OCI-M2 (cell line): ENCODE data around the gene GTPBP2.
"Not testable (repeated sequence)": the region's sequence is repeated elsewhere in the genome, so short reads cannot be mapped to it uniquely, and the experiment has no call there.

Source experiments
- DNase-seq: peaks from one replicate; lab custom pipeline; 2025; ENCODE audit not compliant: unreplicated experiment; lab: John Stamatoyannopoulos, UW

The GTPBP2 gene

DNA sequence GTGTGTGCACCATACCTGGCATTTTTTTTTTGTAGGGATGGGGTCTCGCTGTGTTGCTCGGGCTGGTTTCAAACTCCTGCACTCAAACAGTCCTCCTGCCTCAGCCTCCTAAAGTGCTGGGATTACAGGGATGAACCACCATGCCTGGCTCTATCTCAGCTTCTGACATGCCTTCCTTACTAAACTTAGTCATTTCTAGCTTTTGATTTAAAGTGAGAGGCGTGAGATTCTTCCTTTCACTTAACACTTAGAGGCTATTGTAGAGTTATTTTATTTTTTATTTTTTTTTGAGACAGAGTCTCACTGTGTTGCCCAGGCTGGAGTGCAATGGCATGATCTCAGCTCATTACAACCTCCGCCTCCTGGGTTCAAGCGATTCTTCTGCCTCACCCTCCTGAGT is 33.9 kb upstream of the GTPBP2 start:
- not testable (repeated sequence) for DNase-seq

DNA sequence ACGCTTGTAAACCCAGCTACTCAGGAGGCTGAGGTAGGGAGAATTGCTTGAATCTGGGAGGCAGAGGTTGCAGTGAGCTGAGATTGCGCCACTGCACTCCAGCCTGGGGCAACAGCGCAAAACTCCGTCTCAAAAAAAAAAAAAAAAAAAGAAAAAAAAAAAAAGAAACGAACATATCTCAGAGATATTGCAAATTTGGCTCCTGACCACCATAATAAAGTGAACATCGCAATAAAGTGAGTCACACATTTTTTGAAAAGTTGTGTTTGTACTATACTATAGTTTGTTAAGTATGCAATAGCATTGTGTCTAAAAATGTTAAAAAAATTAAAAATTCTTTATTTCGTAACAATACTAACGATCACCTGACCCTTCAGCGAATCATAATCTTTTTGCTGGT is 29.1 kb upstream of the GTPBP2 start:
- no peak for DNase-seq

DNA sequence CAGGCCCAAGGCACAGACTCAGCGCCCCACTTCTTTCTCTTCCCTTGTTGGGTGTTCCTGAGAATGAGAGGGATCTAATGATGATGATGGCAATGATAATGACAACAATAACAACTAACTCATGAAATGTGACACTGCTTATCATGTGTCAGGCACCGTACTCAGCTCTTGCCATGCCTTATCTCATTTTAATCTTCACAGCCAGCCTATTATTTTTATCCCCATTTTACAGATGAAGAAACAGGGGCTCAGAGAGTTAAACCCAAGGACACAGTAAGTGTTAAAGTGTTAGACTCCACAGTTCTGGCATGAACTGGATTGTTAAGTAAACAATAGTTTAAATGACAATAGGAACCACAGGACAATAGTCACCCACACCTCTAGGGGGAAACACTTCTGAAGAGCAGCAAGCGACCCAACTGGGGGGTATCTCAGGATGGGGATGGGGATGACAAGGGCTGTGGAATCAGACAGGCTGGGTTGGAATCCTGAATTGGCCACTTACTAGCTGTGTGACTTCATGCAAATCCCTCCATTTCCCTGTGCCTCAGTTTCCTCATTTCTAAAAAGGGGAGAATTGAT is 28.2 kb upstream of the GTPBP2 start:
- no peak for DNase-seq

DNA sequence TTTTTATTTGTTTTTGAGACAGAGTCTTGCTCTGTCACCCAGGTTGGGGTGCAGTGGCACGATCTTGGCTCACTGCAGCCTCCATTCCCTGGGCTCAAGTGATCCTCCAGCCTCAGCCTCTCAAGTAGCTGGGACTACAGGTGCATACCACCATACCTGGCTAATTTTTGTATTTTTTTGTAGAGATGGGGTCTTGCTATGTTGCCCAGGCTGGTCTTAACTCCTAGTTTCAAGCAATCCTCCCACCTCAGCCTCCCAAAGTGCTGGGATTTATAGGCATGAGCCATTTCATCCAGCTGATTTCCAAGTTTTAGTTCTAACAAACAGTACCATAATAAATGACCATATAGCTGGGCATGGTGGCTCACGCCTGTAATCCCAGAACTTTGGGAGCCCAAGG is 23.8 kb upstream of the GTPBP2 start:
- not testable (repeated sequence) for DNase-seq

DNA sequence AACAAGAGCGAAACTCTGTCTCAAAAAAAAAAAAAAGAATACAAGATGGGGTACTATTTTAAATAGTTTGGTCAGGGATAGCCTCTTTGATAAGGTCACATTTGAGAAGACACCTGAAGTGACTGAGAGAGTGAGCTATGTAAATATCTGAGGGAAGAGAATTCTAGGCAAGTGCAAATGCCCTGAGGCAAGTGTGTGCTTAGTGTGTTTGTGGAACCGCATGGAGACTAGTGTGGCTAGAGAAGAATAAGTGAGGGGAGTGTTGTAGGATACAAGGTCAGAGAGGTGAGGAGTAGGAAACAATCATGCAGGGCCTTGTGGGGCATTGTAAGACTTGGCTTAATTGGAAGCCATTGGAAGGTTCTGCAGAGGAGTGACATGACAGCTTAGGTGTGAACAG is 19.2 kb upstream of the GTPBP2 start:
- DNase-seq: no peak

DNA sequence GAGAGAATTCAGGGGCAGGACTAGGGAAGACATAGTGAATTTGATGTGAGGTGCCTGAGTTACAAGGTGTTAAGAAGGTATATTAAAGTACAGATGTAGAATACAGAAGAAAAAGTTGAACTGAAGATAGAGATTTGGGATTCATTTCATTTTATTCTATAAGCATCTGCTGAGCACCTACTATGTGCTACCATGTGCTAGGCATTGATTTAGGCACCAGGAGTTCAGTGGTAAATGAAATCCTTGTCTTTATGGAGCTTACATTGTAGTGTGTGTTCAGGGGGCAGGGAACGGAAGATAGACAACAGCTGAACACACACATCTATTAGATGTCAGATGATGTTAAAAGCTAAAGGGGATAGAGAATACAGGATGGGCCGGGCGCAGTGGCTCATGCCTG is 18.5 kb upstream of the GTPBP2 start:
- DNase-seq: no peak

DNA sequence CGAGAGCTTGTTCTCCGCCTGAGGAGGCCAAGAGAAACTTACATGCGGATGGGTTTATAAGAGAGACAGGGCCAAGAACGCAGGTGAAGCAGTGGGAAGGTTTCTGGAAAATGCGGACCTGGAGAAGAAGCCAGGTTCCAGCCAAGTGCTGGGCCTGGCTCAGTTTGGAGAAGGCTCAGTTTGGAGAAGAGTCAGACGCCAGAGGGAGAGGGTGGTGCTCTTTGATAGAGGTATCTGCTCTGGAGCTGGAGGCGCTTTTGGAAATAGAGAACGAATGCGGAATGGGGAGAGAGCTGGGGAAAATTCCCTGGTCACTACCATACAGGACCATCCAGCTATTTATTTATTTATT is 16.5 kb upstream of the GTPBP2 start:
- DNase-seq: no peak

DNA sequence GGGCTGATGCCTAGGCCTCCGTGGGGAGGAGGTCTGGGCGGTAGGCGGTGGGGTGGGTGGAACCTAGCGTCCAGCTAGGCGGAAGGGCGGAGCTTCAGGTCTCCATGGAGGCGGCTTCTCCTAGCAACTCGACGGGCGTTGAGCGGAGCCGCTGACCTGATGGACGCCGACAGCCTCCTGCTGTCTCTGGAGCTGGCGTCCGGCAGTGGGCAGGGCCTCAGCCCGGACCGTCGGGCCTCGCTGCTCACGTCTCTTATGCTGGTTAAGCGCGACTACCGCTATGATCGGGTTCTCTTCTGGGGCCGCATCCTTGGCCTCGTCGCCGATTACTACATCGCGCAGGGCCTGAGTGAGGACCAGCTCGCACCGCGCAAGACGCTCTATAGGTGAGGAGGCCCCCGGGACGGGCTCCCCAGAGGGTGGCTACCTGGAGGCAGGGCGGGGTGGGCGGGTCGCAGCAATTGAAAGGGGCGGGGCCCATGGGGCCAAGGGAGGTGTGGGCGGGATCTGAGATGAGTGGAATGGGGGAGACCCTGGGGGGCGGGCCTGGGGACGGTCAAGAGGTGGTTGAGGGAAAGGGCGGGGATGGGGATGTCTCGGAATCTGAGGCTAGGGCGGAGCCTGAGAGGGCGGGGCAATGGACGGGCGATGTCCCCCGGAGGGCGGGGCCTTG is 16.0 kb upstream of the GTPBP2 start, which contains the start of gene RSPH9:
Gene RSPH9, plus strand, starts transcription at position 97 of the 673 bp plus-strand sequence. Its CDS starts 63 bp downstream, at position 160.
- DNase-seq: no peak

DNA sequence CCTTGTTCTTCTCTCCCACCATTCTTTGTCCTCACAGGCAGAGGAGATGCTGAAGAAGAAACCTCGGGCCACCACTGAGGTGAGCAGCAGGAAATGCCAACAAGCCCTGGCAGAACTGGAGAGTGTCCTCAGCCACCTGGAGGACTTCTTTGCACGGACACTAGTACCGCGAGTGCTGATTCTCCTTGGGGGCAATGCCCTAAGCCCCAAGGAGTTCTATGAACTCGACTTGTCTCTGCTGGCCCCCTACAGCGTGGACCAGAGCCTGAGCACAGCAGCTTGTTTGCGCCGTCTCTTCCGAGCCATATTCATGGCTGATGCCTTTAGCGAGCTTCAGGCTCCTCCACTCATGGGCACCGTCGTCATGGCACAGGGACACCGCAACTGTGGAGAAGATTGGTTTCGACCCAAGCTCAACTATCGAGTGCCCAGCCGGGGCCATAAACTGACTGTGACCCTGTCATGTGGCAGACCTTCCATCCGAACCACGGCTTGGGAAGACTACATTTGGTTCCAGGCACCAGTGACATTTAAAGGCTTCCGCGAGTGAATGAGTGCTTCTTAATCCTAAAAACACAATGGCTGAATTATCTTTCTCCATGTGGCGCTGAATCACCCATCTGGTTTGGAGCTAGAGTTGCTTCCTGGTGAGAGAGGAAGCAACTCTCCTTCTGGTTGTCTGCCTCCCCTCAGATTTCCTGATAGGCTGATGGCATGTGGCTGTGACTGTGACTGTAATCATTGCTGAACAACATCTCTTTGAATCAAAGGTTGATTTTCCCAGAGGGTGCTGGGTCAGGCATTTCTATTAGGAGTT is 11.1 kb upstream of the GTPBP2 start:
- peak; percentile 66 for DNase-seq

DNA sequence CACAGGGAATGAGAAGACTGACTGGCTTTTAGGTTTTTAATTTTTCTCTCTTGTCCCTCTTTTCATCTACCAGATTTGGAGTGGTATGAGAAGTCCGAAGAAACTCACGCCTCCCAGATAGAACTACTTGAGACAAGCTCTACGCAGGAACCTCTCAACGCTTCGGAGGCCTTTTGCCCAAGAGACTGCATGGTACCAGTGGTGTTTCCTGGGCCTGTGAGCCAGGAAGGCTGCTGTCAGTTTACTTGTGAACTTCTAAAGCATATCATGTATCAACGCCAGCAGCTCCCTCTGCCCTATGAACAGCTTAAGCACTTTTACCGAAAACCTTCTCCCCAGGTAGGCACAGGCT is 7.2 kb upstream of the GTPBP2 start:
- DNase-seq: no peak

DNA sequence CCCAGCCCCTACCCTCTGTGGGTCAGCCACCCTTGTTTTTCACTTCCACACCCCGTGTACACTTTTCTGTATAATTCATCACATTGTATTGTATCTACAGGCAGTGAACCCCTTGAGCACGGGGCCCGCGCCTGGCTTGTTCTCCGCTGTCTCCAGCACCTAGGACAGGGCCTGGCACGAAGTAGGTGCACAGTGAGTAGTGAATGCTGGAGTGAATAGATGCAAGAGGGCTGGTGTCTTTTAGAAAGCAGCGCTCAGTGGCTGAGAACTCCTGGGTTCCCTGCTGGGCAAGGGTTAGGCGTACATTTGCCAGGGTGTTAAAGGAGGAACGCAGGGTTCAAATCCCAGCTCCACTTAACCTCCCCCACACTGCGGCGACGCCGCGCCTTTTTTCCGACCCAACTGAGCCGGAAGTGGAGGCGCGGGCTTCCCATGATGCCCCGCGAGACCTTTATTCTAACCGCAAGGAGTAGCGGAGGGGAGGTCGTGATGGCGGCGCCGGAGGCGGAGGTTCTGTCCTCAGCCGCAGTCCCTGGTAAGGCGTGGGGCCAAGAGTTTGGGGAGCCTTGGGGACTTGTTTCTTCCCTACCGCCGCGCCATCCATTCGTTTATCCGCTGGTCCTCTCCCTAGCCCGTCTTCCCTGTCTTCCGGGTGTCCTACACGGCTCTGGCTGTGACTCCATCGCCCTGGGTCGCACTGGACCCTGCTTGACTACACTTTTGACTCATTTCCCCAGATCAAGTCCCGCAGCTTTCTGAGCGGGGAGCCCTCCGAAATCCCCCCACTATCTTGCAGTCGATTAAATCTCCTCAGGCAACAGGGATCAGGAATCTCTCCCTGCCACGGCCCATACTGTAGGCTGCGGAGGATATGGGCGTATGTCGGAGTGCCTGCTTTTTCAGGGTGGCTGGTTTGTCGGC is 6.6 kb upstream of the GTPBP2 start, which contains the start of gene MAD2L1BP:
Gene MAD2L1BP, plus strand, starts transcription at position 454 of the 921 bp plus-strand sequence. Its CDS starts 36 bp downstream, at position 490.
- DNase-seq: peak; percentile 71

DNA sequence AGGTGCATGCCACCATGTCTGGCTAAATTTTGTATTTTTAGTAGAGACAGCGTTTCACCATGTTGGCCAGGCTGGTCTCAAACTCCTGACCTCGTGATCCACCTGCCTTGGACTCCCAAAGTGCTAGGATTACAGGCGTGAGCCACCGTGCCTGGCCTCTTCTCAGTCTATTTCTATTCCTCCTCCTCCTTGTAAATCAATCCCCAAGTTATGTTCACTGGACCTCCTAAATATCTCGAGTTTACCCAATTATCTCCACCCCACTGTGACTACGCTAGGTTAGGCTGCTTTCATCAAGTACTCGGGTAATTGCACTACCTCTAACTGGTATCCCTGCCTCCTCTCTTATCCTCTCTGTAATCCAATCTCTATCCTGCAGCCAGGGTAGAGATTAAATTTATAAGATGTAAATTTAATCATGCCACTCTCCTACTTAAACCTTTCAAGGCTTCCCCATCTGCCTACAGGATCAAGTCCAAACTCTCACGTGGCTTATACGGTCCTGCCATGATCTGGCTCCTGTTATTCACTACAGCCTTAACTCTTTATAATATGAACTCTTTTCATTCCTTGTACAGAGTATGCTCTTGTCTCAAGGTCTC is 5.7 kb upstream of the GTPBP2 start:
- no peak for DNase-seq

DNA sequence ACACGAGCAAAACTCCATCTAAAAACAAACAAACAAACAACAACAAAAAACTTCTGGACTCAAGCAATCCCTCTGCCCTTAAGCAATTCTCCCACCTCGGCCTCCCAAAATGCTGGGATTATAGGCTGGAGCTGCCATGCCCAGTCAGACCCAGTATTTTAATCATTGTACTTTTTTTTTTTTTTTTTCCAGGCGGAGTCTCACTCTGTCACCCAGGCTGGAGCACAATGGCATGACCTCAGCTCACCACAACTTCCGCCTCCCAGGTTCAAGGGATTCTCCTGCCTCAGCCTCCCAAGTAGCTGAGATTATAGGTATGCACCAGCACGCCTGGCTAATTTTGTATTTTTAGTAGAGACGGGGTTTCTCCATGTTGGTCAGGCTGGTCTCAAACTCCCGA is 3.9 kb upstream of the GTPBP2 start:
- not testable (repeated sequence) for DNase-seq

DNA sequence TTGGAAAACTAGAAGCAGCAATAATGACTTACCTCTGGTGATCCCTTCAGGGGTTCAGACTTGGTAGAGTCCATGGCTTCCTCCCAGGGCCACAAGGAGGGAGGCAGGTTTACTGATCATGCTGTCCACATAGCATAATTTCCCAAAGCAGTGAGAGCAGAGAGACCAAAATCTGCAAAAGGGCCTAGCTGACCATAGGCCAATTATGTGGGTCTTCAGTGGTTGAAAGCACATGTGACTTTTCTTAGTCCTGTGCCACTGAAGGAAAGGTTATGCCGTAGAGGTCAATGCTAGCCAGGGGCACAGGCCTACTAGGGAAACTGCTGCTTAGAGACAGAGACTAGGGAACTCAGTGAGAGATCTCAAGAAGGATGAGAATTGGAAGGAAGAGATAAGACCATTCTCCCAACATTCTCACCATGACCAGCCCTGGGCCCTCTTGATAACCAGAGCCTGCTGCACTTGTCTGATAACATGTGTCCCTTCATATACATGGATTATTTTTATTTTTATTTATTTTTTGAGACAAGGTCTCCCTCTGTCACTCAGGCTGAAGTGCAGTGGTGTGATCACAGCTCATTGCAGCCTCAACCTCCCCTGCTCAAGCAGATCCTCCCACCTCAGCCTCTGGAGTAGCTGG is 2.0 kb upstream of the GTPBP2 start:
- peak; percentile 88 for DNase-seq

DNA sequence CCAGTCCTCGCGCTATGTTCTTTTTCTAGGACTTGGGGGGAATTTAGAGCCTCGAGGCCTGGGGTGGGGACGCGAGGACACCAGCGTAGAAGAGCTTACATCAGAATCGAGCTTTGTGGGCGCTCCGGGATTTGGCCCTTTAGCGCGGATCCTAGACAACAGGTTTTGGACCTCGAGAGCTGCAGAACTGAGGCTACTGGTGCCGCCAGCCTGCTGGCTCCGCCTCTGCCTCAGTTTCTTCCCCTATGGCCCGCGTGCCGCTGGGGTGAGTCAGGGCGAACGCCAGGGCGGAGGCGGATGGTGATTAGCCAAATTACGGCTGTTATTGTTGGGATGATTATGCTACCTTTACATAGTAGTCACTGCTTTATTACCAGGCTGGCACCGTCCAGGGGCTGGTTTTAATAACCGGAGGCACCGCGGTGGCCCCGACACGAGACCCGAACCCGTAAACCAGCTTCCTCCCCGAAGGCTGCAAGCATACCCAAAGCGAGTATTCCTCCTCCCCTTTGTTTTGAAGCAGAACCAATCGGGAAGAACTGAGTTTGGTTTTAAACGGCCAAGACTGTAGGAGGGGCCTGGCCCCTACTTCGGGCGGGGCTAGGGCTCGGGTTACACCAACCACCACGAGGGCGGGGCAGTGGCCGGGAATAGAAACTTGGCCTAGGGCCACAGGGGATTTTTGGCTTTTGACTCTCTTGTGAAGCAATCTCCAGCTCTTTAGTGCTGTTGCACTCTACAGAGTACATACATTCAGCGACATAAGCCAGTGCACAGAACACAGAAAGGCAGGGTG is 639 bp upstream of the GTPBP2 start:
- peak; percentile 97 for DNase-seq

DNA sequence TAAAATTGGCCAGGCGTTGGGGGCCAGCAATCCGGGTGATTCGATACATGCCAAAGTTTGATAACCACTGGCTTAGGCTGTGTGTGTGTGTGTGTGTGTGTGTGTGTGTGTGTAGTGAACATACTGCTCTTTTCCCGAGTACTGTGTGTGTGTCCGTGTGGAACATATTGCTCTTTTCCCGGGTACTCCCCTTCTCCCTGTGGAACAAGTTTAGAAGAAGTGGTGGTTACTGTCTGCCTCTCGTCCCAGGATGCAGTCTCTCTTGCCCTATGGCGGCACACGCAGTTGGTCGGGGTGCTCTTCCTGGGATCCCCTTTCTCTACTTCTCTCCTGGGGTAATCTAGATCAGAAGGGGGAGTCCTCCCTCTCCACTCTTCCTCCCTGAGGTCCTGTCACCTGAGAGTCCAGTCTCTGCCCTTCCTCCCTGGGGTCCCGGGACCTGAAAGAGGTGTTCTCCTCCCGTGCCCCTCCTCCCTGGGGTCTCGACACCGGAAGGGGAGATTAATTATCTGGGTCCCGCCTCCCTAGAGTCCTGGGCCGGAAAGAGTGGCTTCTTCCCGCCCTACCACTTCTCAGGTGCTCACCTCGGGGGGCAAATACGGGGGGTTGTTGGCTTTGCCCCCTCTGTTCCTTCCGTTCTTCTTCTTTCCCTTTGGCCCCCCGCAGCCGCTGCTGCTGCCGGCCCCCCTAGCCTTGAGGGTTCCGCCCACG is 516 bp downstream of the GTPBP2 start:
- DNase-seq: no peak

DNA sequence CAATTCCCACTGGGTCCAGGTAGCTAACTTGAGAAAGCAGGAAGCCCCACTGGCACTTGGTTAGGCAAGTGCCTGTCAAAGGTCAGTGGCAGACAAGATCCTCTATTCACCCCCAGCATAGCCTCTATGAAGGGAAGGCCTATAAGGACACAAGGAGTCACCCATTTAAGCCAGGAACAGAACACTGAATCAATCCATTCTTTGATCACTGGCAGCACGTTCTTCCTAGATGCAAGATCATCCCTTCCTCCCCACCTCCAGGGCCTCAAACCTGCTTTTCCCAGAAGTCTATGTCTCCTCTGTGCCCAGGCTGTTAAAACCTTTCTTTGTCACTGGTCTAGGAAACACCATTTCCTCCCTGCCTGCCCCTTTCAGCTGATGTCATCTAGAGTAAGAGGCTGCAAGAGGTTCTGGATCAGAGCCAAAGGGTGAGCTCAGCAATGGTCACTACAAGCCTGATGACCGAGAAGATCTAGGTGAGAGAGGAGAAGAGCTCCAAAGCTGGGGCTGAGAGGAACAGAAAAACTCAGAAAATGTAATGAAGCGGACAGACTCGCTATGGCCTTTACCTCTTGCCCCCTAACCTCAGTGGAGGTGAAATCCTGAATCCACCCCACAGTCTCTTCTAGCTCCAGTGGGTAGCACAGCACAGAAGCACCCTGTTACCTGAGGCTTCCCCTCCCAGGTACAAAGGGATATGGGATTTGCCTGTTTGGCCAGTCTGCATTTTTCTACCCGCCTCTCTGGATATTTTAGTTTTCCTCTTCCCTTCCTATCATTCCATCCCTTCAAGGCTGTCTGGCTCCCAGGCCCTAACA is 1.8 kb downstream of the GTPBP2 start:
- no peak for DNase-seq
